GM21529 (cell line): ENCODE data around the gene NTSR1.

ENCODE experiments used
- ATAC-seq: cut with Tn5 transposase; IDR thresholded peaks from one replicate; pipeline ENCODE4 v1.9.1; 2021; ENCODE audit not compliant: unreplicated experiment

Gene NTSR1

DNA sequence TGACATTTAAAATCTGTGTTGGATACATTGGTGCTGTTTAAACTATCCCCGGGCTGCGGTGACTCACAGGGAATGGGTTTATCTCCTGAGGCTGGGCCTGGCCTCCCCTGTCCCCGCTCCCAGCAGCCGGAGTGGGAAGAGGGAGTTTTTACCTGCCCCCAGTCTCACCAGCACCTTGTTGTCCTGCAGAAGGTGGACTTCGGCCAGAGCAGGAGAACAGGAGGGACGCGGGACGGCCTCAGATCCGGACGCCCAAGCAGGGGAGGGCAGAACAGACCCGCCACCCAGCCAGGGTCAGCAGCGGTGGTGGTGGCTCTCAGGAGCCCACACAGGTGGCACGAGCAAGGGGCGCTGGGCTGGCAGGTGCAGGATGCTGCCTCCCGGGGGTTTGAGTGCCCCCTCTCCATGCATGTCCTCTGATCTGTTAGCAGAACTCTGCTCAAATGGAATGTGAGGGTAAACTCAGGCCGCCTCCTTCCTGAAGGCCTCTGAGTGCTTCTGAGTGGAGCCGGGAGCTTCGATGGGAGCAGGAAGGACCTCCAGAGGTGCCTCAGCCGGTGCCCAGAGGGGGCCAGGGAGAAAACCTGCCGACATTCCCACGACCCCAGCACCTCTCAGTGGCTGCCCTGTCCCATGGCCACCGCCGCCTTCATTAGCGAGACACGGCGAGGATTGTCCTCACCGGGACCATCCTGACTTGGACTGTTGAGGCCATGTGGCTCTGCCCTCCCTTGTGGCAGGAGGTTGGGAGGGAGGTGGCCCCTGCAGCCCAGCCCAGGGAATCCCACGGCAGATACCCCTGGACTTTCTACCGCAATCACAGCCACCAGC, 44.2 kb downstream of the NTSR1 start:
- ATAC-seq, result no peak

DNA sequence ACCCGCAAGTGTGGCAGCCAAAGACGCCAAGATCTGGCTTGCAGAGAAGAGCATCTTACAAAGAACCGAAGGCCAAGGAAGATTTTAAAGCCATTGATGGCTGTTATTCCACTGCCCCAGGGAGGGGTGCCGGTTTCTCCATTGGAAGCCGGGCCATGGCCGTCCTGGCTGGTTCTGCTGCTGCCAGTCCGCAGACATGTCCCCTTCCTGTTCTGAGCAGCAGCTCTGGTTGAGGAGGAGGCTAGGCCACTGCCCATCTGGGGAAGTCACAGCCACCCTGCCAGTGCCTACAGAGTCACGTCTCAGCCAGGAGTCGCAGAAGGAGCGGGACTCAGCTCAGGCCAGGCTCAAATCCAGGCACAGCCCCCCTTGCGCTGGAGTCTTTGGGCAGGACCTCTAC, 45.0 kb downstream of the NTSR1 start:
- no peak for ATAC-seq

DNA sequence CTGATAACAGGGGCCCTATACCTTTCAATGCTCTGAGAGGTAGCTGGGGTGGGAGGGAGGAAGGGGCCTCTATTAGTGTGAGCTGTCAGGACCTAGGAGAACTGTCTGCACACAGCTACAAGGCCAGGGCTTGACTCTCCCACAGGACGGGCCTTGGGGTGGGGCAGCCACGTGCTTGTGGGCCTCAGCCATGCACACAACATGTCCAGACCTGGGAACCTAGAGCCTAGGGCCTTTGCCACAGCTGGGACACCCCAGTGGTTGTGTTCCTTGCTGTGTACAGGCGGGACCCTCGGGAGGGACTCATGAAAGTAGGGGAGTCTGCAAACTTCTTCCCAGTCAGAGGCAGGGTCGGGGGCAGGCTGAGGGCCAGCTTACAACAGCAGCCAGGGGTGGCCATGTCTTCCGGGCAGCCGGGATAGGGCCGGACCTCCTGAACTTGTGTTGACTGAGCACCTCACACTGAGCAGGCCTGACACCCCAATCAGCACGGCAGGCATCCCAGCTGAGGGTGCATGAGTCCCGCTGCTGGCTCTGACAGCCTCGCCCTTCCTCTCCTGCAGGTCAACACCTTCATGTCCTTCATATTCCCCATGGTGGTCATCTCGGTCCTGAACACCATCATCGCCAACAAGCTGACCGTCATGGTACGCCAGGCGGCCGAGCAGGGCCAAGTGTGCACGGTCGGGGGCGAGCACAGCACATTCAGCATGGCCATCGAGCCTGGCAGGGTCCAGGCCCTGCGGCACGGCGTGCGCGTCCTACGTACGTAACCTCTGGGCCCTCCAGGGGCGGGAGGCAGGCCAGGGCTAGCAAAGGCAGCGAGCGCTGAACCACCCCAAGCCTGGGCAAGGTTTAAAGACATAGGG, 45.7 kb downstream of the NTSR1 start:
- no peak for ATAC-seq

DNA sequence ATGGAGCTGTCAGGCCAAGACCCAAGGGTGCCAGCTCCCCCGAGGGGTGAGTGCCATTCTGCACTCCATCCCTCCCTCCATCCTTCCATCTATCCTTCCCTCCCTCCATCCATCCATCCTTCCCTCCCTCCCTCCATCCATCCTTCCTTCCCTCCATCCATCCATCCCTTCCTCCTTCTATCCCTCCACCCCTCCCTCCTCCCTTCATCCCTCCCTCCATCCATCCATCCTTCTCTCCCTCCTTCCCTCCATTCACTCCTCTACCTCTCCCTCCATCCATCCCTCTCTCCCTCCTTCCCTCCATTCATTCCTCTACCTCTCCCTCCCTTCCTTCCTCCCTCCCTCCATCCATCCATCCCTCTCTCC, 46.3 kb downstream of the NTSR1 start:
- ATAC-seq, result no peak

DNA sequence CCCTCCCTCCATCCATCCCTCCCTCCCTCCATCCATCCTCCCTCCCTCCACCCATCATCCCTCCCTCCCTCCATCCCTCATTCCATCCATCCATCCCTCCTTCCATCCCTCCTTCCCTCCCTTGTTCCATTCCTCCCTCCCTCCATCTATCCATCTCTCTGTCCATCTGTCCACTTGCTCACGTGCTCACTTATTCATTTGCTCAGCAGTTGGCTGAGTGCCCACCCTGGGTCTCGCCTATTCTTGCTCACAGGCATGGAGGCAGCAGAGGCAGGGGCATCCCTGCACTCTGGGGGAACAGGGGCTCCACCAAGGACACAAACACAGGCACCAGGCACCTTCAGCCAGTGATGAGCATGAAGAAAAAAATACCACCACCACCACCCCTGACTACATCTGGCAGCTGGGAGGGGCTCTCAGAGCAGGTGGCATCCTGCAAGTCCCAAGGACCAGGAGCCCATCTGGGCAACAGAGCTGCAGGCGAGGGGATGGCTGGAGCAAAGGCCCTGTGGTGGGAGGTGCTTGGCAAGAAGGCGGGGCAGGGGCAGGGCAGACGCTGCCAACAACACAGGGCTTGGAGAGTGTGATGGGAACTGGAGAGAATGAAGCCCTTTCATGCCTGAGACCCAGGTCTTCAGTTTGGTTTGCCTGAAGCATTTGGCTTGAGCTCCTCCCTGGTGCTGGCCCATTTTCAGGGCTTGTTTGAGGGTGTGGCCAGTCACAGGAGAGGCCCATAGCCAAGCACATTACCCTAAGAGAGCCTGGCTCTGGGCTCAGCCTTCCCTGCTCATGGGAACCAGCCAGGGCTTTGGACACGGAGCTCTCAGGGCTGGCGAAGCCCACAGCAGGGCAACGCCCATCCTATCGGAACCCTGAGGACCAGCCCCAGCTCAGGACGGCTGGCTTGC, 47.4 kb downstream of the NTSR1 start:
- no peak for ATAC-seq

DNA sequence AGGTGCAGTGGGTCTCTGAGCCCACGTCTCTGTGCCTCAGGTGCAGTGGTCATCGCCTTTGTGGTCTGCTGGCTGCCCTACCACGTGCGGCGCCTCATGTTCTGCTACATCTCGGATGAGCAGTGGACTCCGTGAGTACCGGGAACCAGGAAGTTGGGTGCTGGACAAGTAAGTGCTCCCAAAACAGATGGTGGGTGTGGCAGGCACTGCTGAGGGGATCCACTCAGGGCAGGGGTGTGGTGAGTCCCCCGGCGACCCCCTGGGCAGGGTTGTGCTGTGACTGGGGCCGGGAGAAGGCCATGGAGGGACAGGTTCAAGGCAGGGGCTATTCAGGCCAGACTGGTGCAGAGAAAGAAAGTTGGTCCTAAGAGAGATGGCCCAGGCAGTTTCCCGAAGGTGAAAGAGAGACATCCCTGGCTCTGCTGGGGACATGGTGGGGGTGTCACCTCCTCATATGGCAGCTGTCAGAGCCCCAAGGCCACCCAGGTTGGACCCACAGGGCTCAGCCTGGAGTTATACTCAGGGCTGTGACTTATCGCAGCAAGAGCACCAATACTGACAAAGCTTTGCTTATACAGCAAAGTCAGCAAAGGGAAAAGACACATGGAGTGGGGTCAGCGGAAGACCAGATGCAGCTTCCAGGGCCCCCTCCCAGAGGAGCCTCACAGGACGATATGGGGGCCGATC, 49.7 kb downstream of the NTSR1 start:
- ATAC-seq, result no peak

DNA sequence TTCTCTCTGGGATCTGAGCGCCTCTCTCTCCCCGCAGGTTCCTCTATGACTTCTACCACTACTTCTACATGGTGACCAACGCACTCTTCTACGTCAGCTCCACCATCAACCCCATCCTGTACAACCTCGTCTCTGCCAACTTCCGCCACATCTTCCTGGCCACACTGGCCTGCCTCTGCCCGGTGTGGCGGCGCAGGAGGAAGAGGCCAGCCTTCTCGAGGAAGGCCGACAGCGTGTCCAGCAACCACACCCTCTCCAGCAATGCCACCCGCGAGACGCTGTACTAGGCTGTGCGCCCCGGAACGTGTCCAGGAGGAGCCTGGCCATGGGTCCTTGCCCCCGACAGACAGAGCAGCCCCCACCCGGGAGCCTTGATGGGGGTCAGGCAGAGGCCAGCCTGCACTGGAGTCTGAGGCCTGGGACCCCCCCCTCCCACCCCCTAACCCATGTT, 51.4 kb downstream of the NTSR1 start:
- ATAC-seq, result no peak

DNA sequence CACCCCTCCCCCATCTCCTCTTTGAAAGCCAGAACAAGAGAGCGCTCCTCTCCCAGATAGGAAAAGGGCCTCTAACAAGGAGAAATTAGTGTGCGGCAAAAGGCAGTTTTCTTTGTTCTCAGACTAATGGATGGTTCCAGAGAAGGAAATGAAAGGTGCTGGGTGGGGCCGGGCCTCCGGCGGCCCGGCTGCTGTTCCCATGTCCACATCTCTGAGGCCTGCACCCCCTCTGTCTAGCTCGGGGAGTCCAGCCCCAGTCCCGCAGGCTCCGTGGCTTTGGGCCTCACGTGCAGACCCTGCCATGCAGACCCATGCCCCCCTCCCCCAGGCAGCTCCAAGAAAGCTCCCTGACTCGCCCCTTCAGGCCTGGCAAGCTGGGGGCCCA, 51.8 kb downstream of the NTSR1 start:
- no peak for ATAC-seq

DNA sequence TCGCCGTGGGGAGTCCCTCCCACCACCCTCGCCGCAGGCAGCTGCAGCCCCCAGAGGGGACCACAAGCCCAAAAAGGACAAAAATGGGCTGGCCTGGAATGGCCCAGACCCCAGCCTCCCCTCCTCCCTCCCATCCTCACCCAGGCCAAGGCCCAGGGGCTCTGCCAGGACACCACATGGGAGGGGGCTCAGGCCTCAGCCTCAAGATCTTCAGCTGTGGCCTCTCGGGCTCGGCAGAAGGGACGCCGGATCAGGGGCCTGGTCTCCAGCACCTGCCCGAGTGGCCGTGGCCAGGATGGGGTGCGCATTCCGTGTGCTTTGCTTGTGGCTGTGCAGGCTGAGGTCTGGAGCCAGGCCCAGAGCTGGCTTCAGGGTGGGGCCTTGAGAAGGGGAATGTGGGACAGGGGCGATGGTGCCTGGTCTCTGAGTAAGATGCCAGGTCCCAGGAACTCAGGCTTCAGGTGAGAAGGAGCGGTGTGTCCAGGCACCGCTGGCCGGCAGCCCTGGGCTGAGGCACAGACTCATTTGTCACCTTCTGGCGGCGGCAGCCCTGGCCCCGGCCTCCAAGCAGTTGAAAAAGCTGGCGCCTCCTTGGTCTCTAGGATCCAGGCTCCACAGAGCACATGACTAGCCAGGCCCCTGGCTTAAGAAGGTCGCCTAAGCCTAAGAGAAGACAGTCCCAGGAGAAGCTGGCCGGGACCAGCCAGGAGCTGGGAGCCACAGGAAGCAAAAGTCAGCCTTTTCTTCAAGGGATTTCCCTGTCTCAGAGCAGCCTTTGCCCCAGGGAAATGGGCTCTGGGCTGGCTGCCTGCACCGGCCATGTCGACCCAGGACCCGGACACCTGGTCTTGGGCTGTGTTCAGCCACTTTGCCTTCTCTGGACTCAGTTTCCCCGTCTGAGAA, 52.5 kb downstream of the NTSR1 start:
- ATAC-seq, result no peak

DNA sequence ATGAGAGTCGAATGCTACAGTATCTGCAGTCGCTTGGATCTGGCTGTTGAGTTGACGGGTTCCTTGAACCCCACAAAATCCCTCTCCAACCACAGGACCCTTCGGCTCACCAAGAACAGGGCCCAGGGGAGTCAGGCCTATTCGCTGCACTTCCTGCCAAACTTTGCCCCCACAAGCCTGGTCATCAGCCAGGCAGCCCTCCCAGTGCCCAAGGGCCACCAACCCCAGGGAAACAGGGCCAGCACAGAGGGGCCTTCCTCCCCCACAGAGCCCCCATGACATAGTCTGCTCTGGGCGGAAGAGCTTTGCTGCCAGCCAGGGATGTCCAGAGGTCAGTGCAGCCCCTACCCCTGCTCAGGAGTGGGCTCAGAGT, 53.1 kb downstream of the NTSR1 start:
- ATAC-seq, result no peak

DNA sequence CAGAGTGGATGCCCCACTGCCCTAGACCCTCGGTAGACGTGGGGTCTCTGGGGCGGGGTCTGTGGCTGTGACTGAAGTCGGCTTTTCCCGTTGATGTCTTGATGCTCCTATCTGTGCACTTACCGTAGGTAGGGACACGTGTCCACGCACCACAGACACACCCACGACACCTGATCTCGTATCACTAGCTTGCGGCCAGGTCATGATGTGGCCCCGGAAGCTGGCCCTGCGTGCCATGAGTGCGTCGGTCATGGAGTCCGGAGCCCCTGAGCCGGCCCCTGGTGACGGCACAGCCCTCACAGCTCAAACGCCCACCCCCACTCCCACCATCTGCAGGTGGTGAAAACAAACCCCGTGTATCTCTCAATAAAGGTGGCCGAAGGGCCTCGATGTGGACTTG, 53.7 kb downstream of the NTSR1 start:
- no peak for ATAC-seq

DNA sequence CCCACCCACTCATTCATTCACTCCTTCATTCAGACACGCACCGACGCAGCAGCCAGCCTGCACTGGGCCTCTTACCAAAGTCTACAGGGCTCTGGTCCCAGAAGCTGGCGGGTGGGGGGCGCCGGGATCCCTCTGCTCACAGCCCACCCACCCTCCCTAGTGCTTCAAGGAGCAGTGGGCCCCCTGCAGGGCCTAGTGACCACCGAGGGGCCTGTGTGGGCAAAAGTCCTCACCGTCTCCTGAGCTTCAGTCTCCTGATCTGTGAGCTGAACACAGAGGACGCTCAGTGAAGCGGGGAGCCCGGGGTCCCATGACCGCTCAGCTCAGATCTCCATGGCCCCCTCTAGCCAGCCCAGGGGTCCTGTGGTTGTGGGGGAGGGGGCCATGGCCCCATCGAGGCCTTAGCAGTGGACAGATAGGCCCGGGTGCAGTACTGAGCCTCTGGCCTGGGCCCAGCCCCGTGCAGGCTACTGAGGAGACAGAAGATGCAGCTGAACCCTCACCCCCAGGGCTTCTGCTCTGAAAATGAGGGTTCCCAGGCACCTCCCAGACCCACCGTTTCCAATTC, 54.2 kb downstream of the NTSR1 start:
- ATAC-seq, result no peak

DNA sequence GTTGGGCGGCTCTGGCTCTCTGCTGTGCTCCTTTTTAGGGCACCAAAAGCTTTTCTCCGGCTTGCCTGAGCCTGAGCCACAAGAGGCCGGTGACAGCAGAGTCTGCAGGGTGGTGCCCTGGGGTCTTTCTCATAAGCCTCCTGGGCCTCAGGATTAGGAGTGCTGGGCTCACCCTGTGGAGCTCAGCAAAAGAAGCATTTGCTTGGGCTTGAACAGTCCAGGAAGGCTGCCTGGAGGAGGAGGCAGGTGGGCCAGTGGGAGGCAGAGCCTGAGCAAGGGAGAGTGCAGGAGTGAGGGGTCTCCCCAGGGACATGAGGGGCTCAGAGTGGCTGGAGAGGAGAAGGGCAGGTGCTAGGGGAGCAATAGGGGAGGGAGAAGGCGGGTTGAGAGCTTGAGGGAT, 54.8 kb downstream of the NTSR1 start:
- ATAC-seq, result no peak

DNA sequence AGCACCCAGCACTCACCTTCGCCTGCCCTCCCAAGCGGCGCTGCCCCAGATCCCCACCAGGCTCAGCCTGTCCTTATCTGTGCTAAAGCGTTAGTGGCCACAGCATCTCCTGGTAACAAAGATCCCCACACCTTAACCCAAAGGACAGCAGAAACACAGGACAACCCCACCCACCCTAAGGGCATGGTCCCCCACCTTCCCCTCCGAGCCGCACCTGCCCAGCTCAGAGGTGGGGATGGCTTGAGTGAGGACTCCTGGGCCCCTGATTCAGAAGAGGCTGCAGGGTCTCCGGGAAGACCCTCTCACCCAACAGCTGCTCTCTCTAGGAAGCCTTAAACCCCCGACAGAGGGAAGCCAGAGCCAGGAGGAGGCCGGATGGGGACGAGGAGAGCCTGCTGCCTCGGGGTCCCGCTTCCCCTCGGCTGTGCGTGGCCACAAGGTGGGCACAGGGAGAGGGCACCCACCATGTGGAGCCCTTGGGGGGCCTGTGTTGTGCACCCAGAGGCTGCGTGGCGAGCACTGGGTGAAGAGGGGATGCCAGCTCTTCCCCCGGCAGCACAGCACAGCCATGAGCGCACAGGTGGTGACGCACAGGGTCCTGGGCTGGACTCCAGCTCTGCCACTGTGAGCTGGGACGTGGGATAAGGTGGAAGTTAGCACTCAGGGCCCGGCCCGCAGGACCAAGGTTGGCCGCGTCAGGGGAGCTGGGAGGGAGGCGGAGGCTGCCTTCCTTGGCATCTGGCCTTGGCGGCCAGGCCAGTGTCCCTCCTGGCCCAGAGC, 55.7 kb downstream of the NTSR1 start:
- no peak for ATAC-seq

DNA sequence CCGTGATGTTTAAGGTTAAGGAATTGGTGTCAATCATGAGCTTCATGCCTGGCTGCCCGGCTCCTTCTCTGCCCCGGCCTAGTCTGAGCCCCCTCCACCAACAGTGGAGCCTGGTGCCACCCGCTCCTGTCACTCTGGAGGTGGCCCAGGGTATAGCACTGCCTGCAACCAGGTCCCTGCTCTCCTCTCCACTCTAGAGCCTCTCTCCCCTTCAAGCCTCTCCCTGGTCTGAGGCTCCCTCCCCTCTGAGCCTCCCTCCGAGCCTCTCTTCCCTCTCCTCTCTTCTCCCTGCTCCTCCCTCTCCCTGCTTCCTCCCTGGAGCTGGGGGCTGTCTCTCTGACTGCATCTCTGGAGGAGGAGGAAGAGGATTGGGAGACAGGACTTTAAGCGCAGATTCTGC, 56.4 kb downstream of the NTSR1 start:
- no peak for ATAC-seq

DNA sequence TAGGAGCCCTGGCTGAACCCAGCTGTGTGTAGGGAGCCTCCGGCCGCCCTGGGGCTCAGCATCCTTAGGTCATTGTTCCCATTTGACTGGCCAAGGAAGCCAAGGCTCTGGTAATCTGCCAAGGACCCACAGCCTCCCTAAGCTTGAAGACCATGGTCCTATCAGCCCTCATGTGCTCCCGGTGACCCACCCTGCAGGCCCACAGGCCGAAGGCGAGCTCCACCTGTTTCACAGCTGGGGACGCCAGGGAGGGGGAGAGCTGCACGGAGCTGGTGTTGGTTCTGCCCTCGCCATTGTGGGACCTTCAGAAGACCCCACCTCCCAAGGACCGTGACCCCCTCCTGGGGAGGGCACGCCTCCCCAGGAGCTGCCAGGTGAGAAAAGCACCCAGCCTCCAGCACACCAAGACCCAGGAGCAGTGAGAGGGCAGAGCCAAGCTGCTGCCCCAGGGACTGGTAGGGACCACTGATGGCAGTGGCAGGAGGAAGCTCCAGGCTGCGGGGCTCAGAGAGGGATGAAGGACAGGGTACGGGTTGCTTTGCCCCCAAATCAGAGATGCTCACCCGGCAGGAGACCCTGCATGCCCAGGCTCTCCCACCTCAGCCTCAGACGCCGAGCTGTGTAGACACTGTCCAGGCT, 56.9 kb downstream of the NTSR1 start:
- no peak for ATAC-seq

DNA sequence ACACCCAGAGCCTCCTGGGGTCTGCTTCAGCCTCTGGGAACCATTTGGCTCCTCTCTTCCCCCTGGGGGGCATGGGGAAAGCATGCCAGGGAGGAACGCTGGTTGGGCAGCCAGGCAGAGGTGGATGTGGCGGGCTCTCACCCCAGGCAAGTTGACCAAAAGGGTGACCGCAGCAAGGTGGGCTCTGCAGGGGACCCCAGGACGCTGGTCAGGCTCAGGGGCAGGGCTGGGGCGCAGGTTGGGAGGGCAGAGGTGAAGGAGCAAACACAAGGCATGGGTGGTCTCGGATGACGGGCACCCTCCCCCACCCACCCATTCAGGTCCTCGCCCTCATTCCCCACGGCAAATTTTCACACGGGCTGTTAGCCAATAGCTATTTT, 57.4 kb downstream of the NTSR1 start:
- no peak for ATAC-seq

DNA sequence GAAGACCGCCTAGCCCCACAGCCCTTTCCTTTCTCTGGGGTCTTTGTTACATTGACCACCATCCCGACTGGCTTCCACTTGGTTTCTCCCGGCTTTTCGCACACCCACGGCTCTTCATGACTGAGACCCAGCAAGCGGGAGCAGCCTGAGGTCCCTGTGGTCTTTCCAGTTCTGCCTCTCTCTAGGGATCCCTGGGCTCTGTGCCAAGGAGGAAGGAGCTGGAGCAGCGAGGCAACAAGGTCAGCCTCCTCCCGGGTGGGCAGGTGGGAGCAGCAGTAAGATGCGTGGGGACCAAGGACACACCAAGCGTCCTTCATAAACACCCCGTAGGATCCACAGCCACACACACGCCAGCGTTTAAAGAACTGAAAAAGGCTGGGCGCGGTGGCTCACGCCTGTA, 58.1 kb downstream of the NTSR1 start:
- ATAC-seq, result no peak
